ENCODE data around the gene CNTNAP5.

CNTNAP5 gene

DNA sequence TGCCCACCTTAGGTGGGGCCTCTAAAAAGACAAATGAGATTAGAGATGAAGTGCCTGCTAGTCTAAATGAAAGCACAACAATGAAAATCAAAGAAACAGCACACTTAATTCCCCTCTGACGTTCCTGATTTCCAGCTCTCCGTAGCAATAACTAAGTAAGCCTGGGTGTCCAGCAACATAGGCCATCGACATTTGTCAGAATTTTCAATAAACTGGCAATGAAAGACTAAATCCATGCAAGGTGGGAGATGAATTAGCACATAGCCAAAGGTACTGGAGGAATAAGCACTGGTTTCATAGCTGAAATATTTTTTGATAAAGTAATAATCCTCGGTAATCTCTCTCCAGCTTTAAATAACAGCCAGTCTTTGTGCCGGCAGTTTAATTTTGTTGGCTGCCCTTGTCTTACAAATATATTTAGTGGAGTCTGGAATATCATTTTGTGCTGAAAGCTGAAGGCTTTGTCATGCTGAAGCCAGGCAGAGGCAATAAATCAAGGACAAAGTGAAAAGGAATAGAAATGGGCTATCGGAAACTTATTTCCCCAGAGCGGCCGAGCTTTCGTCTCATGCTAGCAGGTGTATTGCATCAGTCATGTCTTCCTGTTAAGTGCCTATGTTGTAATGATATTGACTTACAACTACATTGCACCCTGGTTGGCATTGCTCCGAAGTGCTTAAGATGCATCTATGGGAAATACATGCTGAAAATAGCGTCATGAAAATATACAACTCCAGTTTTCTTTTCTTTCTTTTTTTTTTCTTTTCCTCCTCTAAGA is 790.1 kb downstream of the CNTNAP5 start:
- no peaks in the 10 kb centered on the region for H3K36me3 ChIP-seq (ENCODE audit: control insufficient read depth, insufficient read depth, low read length)
- no peaks in the 10 kb centered on the region for H3K27me3 ChIP-seq (ENCODE audit: control insufficient read depth, insufficient read depth, low read length)
- H3K4me3 ChIP-seq (ENCODE audit: low read depth, low read length) = no peak overlapping the region
- no peaks in the 10 kb centered on the region for H3K9me3 ChIP-seq (ENCODE audit: control insufficient read depth, low read length)
- no peak overlapping the region for H2AFZ ChIP-seq
- no peak overlapping the region for H3K4me2 ChIP-seq (ENCODE audit: low read length)
- no peak overlapping the region for H3K9ac ChIP-seq
- H3K27ac ChIP-seq = no peak overlapping the region
- TF ChIP-seq, protein P1, sequence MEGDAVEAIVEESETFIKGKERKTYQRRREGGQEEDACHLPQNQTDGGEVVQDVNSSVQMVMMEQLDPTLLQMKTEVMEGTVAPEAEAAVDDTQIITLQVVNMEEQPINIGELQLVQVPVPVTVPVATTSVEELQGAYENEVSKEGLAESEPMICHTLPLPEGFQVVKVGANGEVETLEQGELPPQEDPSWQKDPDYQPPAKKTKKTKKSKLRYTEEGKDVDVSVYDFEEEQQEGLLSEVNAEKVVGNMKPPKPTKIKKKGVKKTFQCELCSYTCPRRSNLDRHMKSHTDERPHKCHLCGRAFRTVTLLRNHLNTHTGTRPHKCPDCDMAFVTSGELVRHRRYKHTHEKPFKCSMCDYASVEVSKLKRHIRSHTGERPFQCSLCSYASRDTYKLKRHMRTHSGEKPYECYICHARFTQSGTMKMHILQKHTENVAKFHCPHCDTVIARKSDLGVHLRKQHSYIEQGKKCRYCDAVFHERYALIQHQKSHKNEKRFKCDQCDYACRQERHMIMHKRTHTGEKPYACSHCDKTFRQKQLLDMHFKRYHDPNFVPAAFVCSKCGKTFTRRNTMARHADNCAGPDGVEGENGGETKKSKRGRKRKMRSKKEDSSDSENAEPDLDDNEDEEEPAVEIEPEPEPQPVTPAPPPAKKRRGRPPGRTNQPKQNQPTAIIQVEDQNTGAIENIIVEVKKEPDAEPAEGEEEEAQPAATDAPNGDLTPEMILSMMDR (IDR thresholded peaks at IDR 0.05) = no peak
- H3K79me2 ChIP-seq = no peaks in the 10 kb centered on the region
- no peaks in the 10 kb centered on the region for H3K4me1 ChIP-seq

DNA sequence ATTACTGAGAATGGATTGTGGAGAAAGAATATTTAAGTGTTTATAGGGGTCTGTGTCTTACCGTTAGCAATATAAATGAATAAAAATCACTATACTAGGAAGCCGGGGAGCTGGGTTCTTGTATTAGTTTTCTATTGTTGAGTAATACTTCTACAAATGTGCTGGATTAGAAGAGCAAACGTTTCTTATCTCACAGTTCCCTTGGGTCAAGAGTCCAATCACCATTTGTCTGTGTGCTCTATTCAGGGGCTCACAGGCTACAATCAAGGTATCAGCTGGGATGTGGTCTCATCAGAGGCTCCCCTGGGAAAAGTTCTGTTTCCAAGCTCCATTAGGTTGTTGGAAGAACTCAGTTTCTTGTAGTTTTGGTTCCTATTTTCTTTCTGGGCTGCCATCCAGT is 790.9 kb downstream of the CNTNAP5 start:
- H3K9me3 ChIP-seq (ENCODE audit: control insufficient read depth, low read length) = no peaks in the 10 kb centered on the region
- H3K27me3 ChIP-seq (ENCODE audit: control insufficient read depth, insufficient read depth, low read length) = no peaks in the 10 kb centered on the region

DNA sequence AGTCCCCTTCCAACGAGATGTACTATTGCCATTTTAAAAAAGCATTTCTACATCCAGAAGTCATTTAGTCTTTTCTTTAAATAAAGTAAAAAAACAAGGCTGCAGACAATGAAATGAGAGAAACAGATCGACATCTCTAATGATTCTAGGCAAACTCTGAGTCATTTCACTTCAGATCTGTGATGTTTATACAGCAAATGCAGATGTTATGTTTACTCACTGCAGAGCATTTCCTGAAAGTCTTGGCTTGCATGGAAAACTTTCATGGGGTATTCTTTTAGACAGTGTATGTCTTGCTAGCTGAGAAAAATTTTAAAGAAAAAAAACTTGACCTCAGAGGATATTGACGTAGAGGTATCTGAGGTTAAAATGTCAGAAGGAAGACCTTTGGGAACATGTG is 797.4 kb downstream of the CNTNAP5 start:
- no peak overlapping the region for H2AFZ ChIP-seq
- H3K9ac ChIP-seq = no peak overlapping the region
- no peaks in the 10 kb centered on the region for H3K27me3 ChIP-seq (ENCODE audit: control insufficient read depth, insufficient read depth, low read length)
- H3K9me3 ChIP-seq (ENCODE audit: control insufficient read depth, low read length) = no peaks in the 10 kb centered on the region
- no peak overlapping the region for H3K27ac ChIP-seq
- H3K36me3 ChIP-seq (ENCODE audit: control insufficient read depth, insufficient read depth, low read length) = no peaks in the 10 kb centered on the region
- TF ChIP-seq, protein P1 (IDR thresholded peaks at IDR 0.05) = no peak
- H3K79me2 ChIP-seq = no peaks in the 10 kb centered on the region
- H3K4me3 ChIP-seq (ENCODE audit: low read depth, low read length) = no peak overlapping the region
- H3K4me2 ChIP-seq (ENCODE audit: low read length) = no peak overlapping the region
- H3K4me1 ChIP-seq = no peaks in the 10 kb centered on the region

More for the DNA sequence above, 790.9 kb downstream of the CNTNAP5 start:
- Histone ChIP-seq H3K4me2 (ENCODE audit: low read length) (no peak overlapping the region), H3K9ac (no peak overlapping the region), H3K79me2 (no peaks in the 10 kb centered on the region), H3K27ac (no peak overlapping the region), H2AFZ (no peak overlapping the region), H3K4me3 (ENCODE audit: low read depth, low read length) (no peak overlapping the region), H3K36me3 (ENCODE audit: control insufficient read depth, insufficient read depth, low read length) (no peaks in the 10 kb centered on the region), H3K4me1 (no peaks in the 10 kb centered on the region)
- TF ChIP-seq, protein P1 (IDR thresholded peaks at IDR 0.05) = no peak

DNA sequence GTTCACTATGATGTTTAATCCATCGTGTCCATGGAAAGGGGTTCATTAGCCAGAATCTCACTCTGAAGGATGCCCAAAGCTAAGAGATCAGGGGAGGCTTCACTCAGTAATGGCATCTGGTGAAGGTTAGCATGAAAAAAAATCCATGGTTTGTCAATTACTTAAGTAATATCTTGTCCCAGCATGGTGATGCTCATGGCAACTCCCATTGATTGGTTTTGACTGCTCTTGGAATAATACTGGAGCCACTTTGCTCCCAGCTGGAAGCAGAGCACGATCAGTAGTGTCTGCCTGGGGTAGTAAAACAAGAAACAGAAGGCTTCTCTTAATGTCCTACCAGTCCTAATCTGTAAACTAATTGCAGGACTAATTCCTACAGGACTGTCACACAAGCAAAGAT is 799.4 kb downstream of the CNTNAP5 start:
- Histone ChIP-seq H3K4me3 (ENCODE audit: low read depth, low read length) (no peak overlapping the region), H3K9ac (no peak overlapping the region), H3K4me2 (ENCODE audit: low read length) (no peak overlapping the region), H3K27me3 (ENCODE audit: control insufficient read depth, insufficient read depth, low read length) (no peaks in the 10 kb centered on the region), H3K36me3 (ENCODE audit: control insufficient read depth, insufficient read depth, low read length) (no peaks in the 10 kb centered on the region), H3K9me3 (ENCODE audit: control insufficient read depth, low read length) (no peaks in the 10 kb centered on the region), H3K79me2 (no peaks in the 10 kb centered on the region), H3K27ac (no peak overlapping the region), H3K4me1 (no peaks in the 10 kb centered on the region), H2AFZ (no peak overlapping the region)
- TF ChIP-seq, protein P1 (IDR thresholded peaks at IDR 0.05) = no peak

DNA sequence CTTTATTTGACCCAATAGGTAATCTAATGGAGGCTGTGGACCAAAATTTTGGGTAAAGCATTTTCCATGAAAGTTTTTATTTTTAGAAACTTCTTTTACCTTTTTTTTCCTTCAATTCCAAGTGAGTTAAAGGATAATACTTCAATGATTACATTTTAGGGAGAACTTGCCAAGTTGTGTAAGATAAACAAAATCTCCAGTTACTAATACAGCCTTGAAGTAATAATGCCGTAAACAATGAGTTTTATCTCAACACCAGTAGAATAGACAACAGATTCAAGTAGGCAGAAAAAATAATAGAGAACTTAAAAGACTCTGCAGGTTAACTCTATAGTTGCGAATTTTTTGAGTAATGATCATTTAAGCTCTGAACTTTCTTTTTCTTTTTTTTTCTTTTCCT is 807.4 kb downstream of the CNTNAP5 start:
- H3K27me3 ChIP-seq (ENCODE audit: control insufficient read depth, insufficient read depth, low read length) = no peaks in the 10 kb centered on the region
- H3K4me3 ChIP-seq (ENCODE audit: low read depth, low read length) = no peak overlapping the region
- no peak overlapping the region for H3K27ac ChIP-seq
- no peaks in the 10 kb centered on the region for H3K4me1 ChIP-seq
- H3K79me2 ChIP-seq = no peaks in the 10 kb centered on the region
- H3K36me3 ChIP-seq (ENCODE audit: control insufficient read depth, insufficient read depth, low read length) = no peaks in the 10 kb centered on the region
- no peak overlapping the region for H3K9ac ChIP-seq
- H3K4me2 ChIP-seq (ENCODE audit: low read length) = no peak overlapping the region
- no peak overlapping the region for H2AFZ ChIP-seq
- no peaks in the 10 kb centered on the region for H3K9me3 ChIP-seq (ENCODE audit: control insufficient read depth, low read length)
- TF ChIP-seq, protein P1 (IDR thresholded peaks at IDR 0.05) = no peak
